Right atrium auricular region (tissue), 2 donors: ENCODE data around the gene CCDC61. TPM values are rescaled to one million over a fixed set of nuclear protein-coding genes. Genes with fewer than 3 reads are reported as not detected.

Experiments used
- DNase-seq: peaks from one replicate; pipeline ENCODE4 v3.0.0-alpha.2; 2019; ENCODE audit warnings: low spot score
- H3K27ac ChIP-seq, 2 donors: fragments of 200-600 bp; sonication (generic); 1 replicate in 1 of 2; 2 replicates in 1 of 2; pipeline ENCODE4 v1.5.1; 2016 to 2019
- H3K27me3 ChIP-seq, 2 donors: fragments of 200-600 bp; sonication (generic); one replicate each; pipeline versions ENCODE4 v1.5.1 to v1.6.0; 2017 to 2019
- H3K36me3 ChIP-seq: fragments of 200-600 bp; sonication (generic); one replicate; pipeline ENCODE4 v1.5.1; 2016
- H3K4me1 ChIP-seq, 2 donors: fragments of 200-600 bp; sonication (generic); one replicate each; pipeline versions ENCODE4 v1.5.1 to v1.6.0; 2017 to 2019
- H3K4me3 ChIP-seq, 2 donors: fragments of 200-600 bp; sonication (generic); 1 replicate in 1 of 2; 2 replicates in 1 of 2; pipeline ENCODE4 v1.5.1; 2017 to 2019; ENCODE audit warnings: mild to moderate bottlenecking in 1 of 2, moderate library complexity in 1 of 2
- H3K9me3 ChIP-seq, 2 donors: fragments of 200-600 bp; sonication (generic); one replicate each; pipeline ENCODE4 v1.5.1; 2019
- CTCF ChIP-seq, 2 donors: fragments of 200-600 bp; sonication (generic); IDR thresholded peaks; one replicate each; pipeline ENCODE4 v1.5.1; 2019; ENCODE audit warnings: antibody characterized with exemption in 2 of 2
- total RNA-seq, 2 donors: library from RNA; depleted of rRNA; stranded (reverse); fragments of >200 nt; gene quantifications; one replicate each; pipeline ENCODE4 v1.1.0, GENCODE V29; 2016

Gene CCDC61
- total RNA-seq, 2 donors from 2014 or later: 5.3 to 7.8 TPM

- H3K36me3 ChIP-seq: no peaks in the 10 kb centered on the region
- no peak for TF ChIP-seq CTCF (IDR thresholded peaks at IDR 0.05)
- peak; percentile 30 for DNase-seq
- peaks cover 0 to 3% of the 10 kb centered on the region in 2 donors for H3K27me3 ChIP-seq
- no peaks in the 10 kb centered on the region for H3K4me1 ChIP-seq
- H3K9me3 ChIP-seq: no peaks in the 10 kb centered on the region
- H3K27ac ChIP-seq: no peak overlapping the region
- H3K4me3 ChIP-seq: no peak overlapping the region
Measured at GRCh38 chr19:46031781-46032596, 36.7 kb downstream of the CCDC61 start.

GRCh38 chr19:46032597-46033025, 37.3 kb downstream of the CCDC61 start:
- Histone ChIP-seq H3K36me3 (no peaks in the 10 kb centered on the region), H3K27me3 (peaks cover 0 to 3% of the 10 kb centered on the region in 2 donors), H3K4me1 (no peaks in the 10 kb centered on the region), H3K4me3 (no peak overlapping the region), H3K9me3 (no peaks in the 10 kb centered on the region), H3K27ac (no peak overlapping the region)
- TF ChIP-seq CTCF (IDR thresholded peaks at IDR 0.05): no peak
- peak; percentile 1 for DNase-seq

GRCh38 chr19:46033401-46033800, 38.1 kb downstream of the CCDC61 start:
- no peaks in the 10 kb centered on the region for H3K9me3 ChIP-seq
- peak; percentile 43 for DNase-seq
- no peak overlapping the region for H3K27ac ChIP-seq
- no peaks in the 10 kb centered on the region for H3K36me3 ChIP-seq
- no peaks in the 10 kb centered on the region for H3K27me3 ChIP-seq
- no peak overlapping the region for H3K4me3 ChIP-seq
- H3K4me1 ChIP-seq: no peaks in the 10 kb centered on the region
- no peak for TF ChIP-seq CTCF (IDR thresholded peaks at IDR 0.05)

- no peaks in the 10 kb centered on the region for H3K27me3 ChIP-seq
- H3K9me3 ChIP-seq: no peaks in the 10 kb centered on the region
- no peaks in the 10 kb centered on the region for H3K4me1 ChIP-seq
- H3K27ac ChIP-seq: no peak overlapping the region
- no peaks in the 10 kb centered on the region for H3K36me3 ChIP-seq
- DNase-seq: no peak
- TF ChIP-seq CTCF (IDR thresholded peaks at IDR 0.05): no peak
- no peak overlapping the region for H3K4me3 ChIP-seq
Measured at GRCh38 chr19:46035546-46035945, 40.3 kb downstream of the CCDC61 start.

GRCh38 chr19:46035986-46036743, 40.9 kb downstream of the CCDC61 start:
- no peaks in the 10 kb centered on the region for H3K4me1 ChIP-seq
- H3K27ac ChIP-seq: no peak overlapping the region
- no peak for TF ChIP-seq CTCF (IDR thresholded peaks at IDR 0.05)
- H3K9me3 ChIP-seq: no peaks in the 10 kb centered on the region
- no peak for DNase-seq
- H3K36me3 ChIP-seq: no peaks in the 10 kb centered on the region
- no peak overlapping the region for H3K4me3 ChIP-seq
- no peaks in the 10 kb centered on the region for H3K27me3 ChIP-seq
